Right lobe of liver (tissue), 6 donors: ENCODE data around the gene KRTAP2-4. TPM values are rescaled to one million over a fixed set of nuclear protein-coding genes. Genes with fewer than 3 reads are reported as not detected.
"Not testable (repeated sequence)": the region's sequence is repeated elsewhere in the genome, so short reads cannot be mapped to it uniquely, and the experiment has no call there.

Experiments used
- ATAC-seq, 4 donors: fragments of 200-7000 bp; cut with Tn5 transposase; one replicate each; pipeline ENCODE4 v1.9.1; 2020; ENCODE audit warnings: mild to moderate bottlenecking in 4 of 4, moderate library complexity in 4 of 4
- DNase-seq, 3 donors: peaks; one replicate each; pipeline ENCODE4 v3.0.0-alpha.2; 2020
- H3K27ac ChIP-seq, 3 donors: fragments of 200-600 bp; one replicate each; pipeline ENCODE4 v1.8.0; 2022
- H3K27me3 ChIP-seq, 2 donors: fragments of 200-600 bp; one replicate each; pipeline ENCODE4 v1.8.0; 2022
- H3K36me3 ChIP-seq, 4 donors: fragments of 200-600 bp; sonication (generic) in 1 of 4; one replicate each; pipeline versions ENCODE4 v1.5.1 to v1.8.0; 2017 to 2022; ENCODE audit warnings: control low read depth in 1 of 4
- H3K4me1 ChIP-seq, 4 donors: fragments of 200-600 bp; sonication (generic) in 1 of 4; one replicate each; pipeline versions ENCODE4 v1.5.1 to v1.8.0; 2017 to 2022; ENCODE audit warnings: control low read depth in 1 of 4
- H3K4me3 ChIP-seq, 3 donors: fragments of 200-600 bp; one replicate each; pipeline ENCODE4 v1.8.0; 2022
- H3K9me3 ChIP-seq, 4 donors: fragments of 200-600 bp; sonication (generic) in 1 of 4; one replicate each; pipeline versions ENCODE4 v1.5.1 to v1.8.0; 2017 to 2022; ENCODE audit warnings: control low read depth in 1 of 4
- POLR2A ChIP-seq: fragments of 450-650 bp; IDR thresholded peaks from one replicate; pipeline ENCODE4 v1.6.1; 2017; ENCODE audit warnings: antibody characterized with exemption, mild to moderate bottlenecking
- WGBS: methylation state at CpG from one replicate; pipeline ENCODE4 v1.1.6; 2018; ENCODE audit warnings: low coverage, low lambda C conversion rate; ENCODE audit not compliant: insufficient coverage; ENCODE audit errors: missing lambda C conversion rate; 5-methylcytosine and 5-hydroxymethylcytosine counted together
- intact Hi-C, 2 donors: fragments of 100-400 bp; cut with DNase I; formaldehyde crosslinking; loops; one replicate each; pipeline versions ENCODE4 v1.11.2 to v1.14.1; 2022
- total RNA-seq, 6 experiments: library from RNA; depleted of rRNA in 2 of 6; stranded (reverse); fragments of >200 nt in 2 of 6; fragmentation: NEBNext Ultra II Directional in 3 of 6; extraction: Animal tissue kit (Norgen Biotek cat#: 25700) in 3 of 6; gene quantifications; one replicate each; pipeline versions ENCODE4 v1.1.0 to v1.2.4, GENCODE V29; 2016 to 2023
- TF ChIP-seq, protein P1 (sequence below), 4 donors: fragments of 200-600 bp in 3 of 4; fragments of 450-650 bp in 1 of 4; IDR thresholded peaks; one replicate each; pipeline versions ENCODE4 v1.5.1 to v1.8.0; 2016 to 2022; ENCODE audit warnings: antibody characterized with exemption in 4 of 4, mild to moderate bottlenecking in 2 of 4
- donor health status: DM: no; HTN: yes; CAD: no.
- donor health status: DM: no; HTN: no; CAD: no.
- donor health status: DM: no; HTN: no; CAD: no.
- donor health status: DM: no; HTN: yes; CAD: no.
- donor health status: DM: no; HTN: yes; CAD: no.

KRTAP2-4 gene
- total RNA-seq, 6 experiments from 2014 or later = not detected

GRCh38 chr17:41103896-41104295 lies 38.2 kb upstream of the KRTAP2-4 start:
- no peaks in the 10 kb centered on the region for H3K36me3 ChIP-seq
- intact Hi-C loops = no loop called here
- WGBS = 100% methylated on average over 1 of the region's 1 CpG
- no peak overlapping the region for H3K27ac ChIP-seq
- H3K9me3 ChIP-seq = no peaks in the 10 kb centered on the region
- H3K27me3 ChIP-seq = no peaks in the 10 kb centered on the region
- DNase-seq (no peak), ATAC-seq (no peak)
- no peak for TF ChIP-seq POLR2A
- TF ChIP-seq, protein P1, sequence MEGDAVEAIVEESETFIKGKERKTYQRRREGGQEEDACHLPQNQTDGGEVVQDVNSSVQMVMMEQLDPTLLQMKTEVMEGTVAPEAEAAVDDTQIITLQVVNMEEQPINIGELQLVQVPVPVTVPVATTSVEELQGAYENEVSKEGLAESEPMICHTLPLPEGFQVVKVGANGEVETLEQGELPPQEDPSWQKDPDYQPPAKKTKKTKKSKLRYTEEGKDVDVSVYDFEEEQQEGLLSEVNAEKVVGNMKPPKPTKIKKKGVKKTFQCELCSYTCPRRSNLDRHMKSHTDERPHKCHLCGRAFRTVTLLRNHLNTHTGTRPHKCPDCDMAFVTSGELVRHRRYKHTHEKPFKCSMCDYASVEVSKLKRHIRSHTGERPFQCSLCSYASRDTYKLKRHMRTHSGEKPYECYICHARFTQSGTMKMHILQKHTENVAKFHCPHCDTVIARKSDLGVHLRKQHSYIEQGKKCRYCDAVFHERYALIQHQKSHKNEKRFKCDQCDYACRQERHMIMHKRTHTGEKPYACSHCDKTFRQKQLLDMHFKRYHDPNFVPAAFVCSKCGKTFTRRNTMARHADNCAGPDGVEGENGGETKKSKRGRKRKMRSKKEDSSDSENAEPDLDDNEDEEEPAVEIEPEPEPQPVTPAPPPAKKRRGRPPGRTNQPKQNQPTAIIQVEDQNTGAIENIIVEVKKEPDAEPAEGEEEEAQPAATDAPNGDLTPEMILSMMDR (IDR thresholded peaks at IDR 0.05) = no peak
- no peaks in the 10 kb centered on the region for H3K4me1 ChIP-seq
- no peak overlapping the region for H3K4me3 ChIP-seq

DNA sequence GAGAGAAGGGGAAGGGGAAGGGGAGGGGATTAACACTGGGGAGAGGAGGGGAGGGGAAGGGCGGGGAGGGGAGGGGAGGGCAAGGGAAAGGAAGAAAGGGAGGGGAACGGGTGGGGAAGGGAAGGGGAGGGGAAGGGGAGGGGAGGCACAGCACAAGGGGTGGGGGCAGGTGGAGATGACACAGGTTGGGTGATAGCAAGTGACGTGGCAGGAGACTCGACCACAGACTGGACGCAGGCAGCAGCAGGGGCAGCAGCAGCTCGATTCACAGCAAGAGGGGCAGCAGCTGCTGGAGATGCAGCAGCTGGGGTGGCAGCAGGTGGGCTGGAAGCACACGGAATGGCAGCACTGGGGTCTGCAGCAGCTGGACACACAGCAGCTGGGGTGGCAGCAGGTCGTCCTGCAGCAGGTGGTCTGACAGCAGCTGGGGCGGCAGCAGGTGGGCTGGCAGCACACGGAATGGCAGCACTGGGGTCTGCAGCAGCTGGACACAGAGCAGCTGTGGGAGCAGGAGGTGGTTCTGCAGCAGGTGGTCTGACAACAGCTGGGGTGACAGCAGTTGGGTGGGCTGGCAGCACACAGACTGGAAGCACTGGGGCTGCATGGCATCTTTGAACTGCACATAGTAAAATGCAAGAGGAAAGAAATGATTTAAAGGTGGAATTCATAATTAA lies 36.0 kb upstream of the KRTAP2-4 start, which contains the start of gene KRTAP4-16:
KRTAP4-16 (minus strand) TSS at position 624 of the 674 bp plus-strand sequence; CDS start at position 624, 0 bp downstream.
- no peak within 1 kb of the TSS for H3K27ac ChIP-seq
- no peaks in the 10 kb centered on the region for H3K27me3 ChIP-seq
- no peak within 1 kb of the TSS for H3K4me3 ChIP-seq
- 19% methylated on average over 4 of the region's 10 CpGs for WGBS
- TF ChIP-seq, protein P1 (IDR thresholded peaks at IDR 0.05) = no peak
- TF ChIP-seq POLR2A = no peak
- intact Hi-C loops = no loop called here
- H3K9me3 ChIP-seq = no peaks in the 10 kb centered on the region
- ATAC-seq = no peak
- no peak for DNase-seq
- no peaks in the 10 kb centered on the region for H3K36me3 ChIP-seq
- no peaks in the 10 kb centered on the region for H3K4me1 ChIP-seq

DNA sequence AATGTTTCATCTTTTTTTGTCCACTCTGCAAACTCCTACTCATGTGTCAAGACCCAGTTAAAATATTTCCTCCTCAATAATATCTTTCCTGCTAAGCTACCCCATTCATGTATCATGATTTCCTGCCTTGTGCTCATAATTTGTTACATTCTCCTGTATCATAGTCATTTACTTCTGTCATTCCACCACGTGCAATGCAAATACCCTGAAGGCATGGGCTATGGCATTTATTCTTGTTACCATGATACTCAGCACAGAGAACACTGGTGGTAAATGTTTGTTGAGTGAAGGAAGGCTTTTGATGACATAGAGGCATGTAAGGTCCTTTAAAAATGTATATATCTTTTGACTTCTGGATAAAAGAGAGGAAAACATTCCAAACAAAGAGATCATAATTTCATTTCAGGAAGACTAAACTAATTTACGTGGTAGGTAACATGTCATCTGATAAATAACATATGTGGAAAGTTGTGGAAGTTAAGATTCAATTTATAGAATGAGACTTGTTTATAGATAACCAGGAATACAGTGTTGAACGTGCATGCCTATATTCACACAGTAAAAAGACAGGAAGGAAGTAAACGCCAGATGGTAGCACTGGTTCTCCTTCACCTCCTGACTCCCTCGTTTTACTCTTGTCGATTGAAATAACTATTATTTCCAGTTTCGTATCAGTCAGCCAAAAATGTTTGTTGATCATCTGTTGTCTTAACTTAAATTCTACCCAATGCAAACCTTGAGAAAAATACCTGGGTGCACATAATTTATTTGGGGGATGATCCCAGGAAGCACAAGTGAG lies 34.2 kb upstream of the KRTAP2-4 start:
- DNase-seq, H3K27ac ChIP-seq, H3K9me3 ChIP-seq, H3K36me3 ChIP-seq, H3K27me3 ChIP-seq, ATAC-seq, H3K4me1 ChIP-seq, intact Hi-C loops, H3K4me3 ChIP-seq: not testable (repeated sequence)
- 22% methylated on average over 7 of the region's 7 CpGs for WGBS

DNA sequence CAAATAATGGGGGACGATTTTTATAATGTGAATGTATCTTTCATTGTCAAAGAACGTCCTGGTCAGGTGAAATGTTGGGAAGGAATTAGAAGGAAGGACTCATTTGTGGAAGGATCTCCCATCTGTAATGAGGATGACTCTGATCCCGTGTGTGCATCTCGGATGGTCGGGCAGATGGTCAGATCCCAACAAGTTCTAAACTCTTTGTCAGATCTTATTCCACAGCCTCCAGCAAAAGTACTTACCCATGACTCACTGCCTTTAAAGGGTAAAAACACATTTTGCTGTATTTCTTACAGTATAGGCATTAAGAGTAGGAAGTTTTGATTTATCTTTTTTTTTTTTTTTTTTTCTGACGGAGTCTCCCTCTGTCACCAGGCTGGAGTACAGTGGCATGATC lies 32.8 kb upstream of the KRTAP2-4 start:
- intact Hi-C loops = no loop called here
- no peak for TF ChIP-seq POLR2A
- TF ChIP-seq, protein P1 (IDR thresholded peaks at IDR 0.05) = no peak
- no peak for DNase-seq
- Histone ChIP-seq H3K9me3 (no peaks in the 10 kb centered on the region), H3K36me3 (no peaks in the 10 kb centered on the region), H3K4me1 (no peaks in the 10 kb centered on the region), H3K27ac (no peak overlapping the region), H3K4me3 (no peak overlapping the region), H3K27me3 (no peaks in the 10 kb centered on the region)
- 67% methylated on average over 6 of the region's 6 CpGs for WGBS
- ATAC-seq = no peak

GRCh38 chr17:41098042-41098441 lies 32.4 kb upstream of the KRTAP2-4 start, which contains the start of gene KRTAP4-8:
KRTAP4-8 (minus strand) TSS chr17:41098142; CDS start chr17:41098084, 58 bp downstream.
- H3K9me3 ChIP-seq = no peaks in the 10 kb centered on the region
- no peaks in the 10 kb centered on the region for H3K4me1 ChIP-seq
- intact Hi-C loops = no loop called here
- ATAC-seq (no peak), DNase-seq (no peak)
- H3K27me3 ChIP-seq = no peaks in the 10 kb centered on the region
- 37% methylated on average over 3 of the region's 4 CpGs for WGBS
- no peak within 1 kb of the TSS for H3K27ac ChIP-seq
- TF ChIP-seq, protein P1 (IDR thresholded peaks at IDR 0.05) = no peak
- no peak for TF ChIP-seq POLR2A
- no peak within 1 kb of the TSS for H3K4me3 ChIP-seq
- H3K36me3 ChIP-seq = no peaks in the 10 kb centered on the region
